Keratinocyte (primary cell): ENCODE measurements around the gene TRABD2B. TPM values are rescaled to one million over a fixed set of nuclear protein-coding genes. Genes with fewer than 3 reads are reported as not detected.
A peak's percentile ranks its signal among the peaks of the same experiment; 100 is the strongest.

Source experiments
- DNase-seq: peaks from one replicate; pipeline ENCODE4 v3.0.0-alpha.2; 2011; ENCODE audit warnings: low read depth, missing footprints, low spot score
- FAIRE-seq: peaks from 2 replicates; lab custom pipeline; 2011; peaks lifted over from hg19 to GRCh38; lab: Jason Lieb, UNC
- H2AFZ ChIP-seq: 2 replicates; pipeline ENCODE4 v1.6.0; 2012; ENCODE audit warnings: low read length, control low read depth, inconsistent platforms; ENCODE audit not compliant: control insufficient read depth
- H3K27ac ChIP-seq: 2 replicates; pipeline ENCODE4 v1.5.1; 2011; ENCODE audit warnings: low read length; ENCODE audit not compliant: control insufficient read depth, insufficient read depth
- H3K27me3 ChIP-seq: 3 replicates; pipeline ENCODE4 v1.6.0; 2011; ENCODE audit warnings: low read length; ENCODE audit not compliant: control insufficient read depth, insufficient read depth; ENCODE audit errors: extremely low read depth
- H3K36me3 ChIP-seq, 2 experiments: 2 replicates in 1 of 2; 3 replicates in 1 of 2; pipeline ENCODE4 v1.5.1; 2011; ENCODE audit warnings: low read length in 2 of 2, mild to moderate bottlenecking in 1 of 2; ENCODE audit not compliant: control insufficient read depth in 2 of 2, insufficient read depth in 2 of 2; ENCODE audit errors: extremely low read depth in 1 of 2
- H3K4me1 ChIP-seq: 3 replicates; pipeline ENCODE4 v1.5.1; 2011; ENCODE audit warnings: low read length; ENCODE audit not compliant: control insufficient read depth, insufficient read depth; ENCODE audit errors: extremely low read depth
- H3K4me2 ChIP-seq: 3 replicates; pipeline ENCODE4 v1.6.0; 2011; ENCODE audit warnings: low read depth, low read length; ENCODE audit not compliant: control insufficient read depth, insufficient read depth; ENCODE audit errors: extremely low read depth
- H3K4me3 ChIP-seq, 3 experiments: fragments of 200-600 bp in 1 of 3; sonication (generic) in 1 of 3; 2 replicates in 2 of 3; 3 replicates in 1 of 3; pipeline ENCODE4 v1.5.1; 2011 to 2016; ENCODE audit warnings: low read length in 3 of 3, mild to moderate bottlenecking in 3 of 3, control low read depth in 2 of 3, inconsistent platforms in 1 of 3, low read depth in 1 of 3, mixed read lengths in 1 of 3, mixed run types in 1 of 3, moderate library complexity in 1 of 3; ENCODE audit not compliant: control insufficient read depth in 2 of 3, insufficient read depth in 2 of 3; ENCODE audit errors: extremely low read depth in 1 of 3
- H3K79me2 ChIP-seq: 2 replicates; pipeline ENCODE4 v1.6.0; 2012; ENCODE audit warnings: low read length; ENCODE audit not compliant: control insufficient read depth, insufficient read depth
- H3K9ac ChIP-seq: 3 replicates; pipeline ENCODE4 v1.6.0; 2011; ENCODE audit warnings: low read length; ENCODE audit not compliant: control insufficient read depth, insufficient read depth; ENCODE audit errors: extremely low read depth
- H3K9me1 ChIP-seq: 3 replicates; pipeline ENCODE4 v1.6.0; 2011; ENCODE audit warnings: low read length; ENCODE audit not compliant: control insufficient read depth, insufficient read depth; ENCODE audit errors: extremely low read depth
- H3K9me3 ChIP-seq: 2 replicates; pipeline ENCODE4 v1.5.1; 2012; ENCODE audit warnings: low read depth, low read length; ENCODE audit not compliant: control insufficient read depth
- H4K20me1 ChIP-seq: 3 replicates; pipeline ENCODE4 v1.6.0; 2011; ENCODE audit warnings: low read length; ENCODE audit not compliant: control insufficient read depth, insufficient read depth; ENCODE audit errors: extremely low read depth
- CTCF ChIP-seq, 3 experiments: IDR thresholded peaks in 1 of 3; conservative IDR thresholded peaks in 1 of 3; optimal IDR thresholded peaks in 1 of 3; 2 replicates in 2 of 3; 3 replicates in 1 of 3; pipeline versions ENCODE3 to v1.5.1; 2011; ENCODE audit warnings: low read length in 3 of 3, mild to moderate bottlenecking in 3 of 3, moderate library complexity in 2 of 3, control low read depth in 1 of 3, inconsistent platforms in 1 of 3; ENCODE audit not compliant: insufficient read depth in 2 of 3; ENCODE audit errors: extremely low read depth in 1 of 3
- EZH2 ChIP-seq: IDR thresholded peaks from one replicate; pipeline ENCODE4 v1.6.1; 2012; ENCODE audit warnings: inconsistent platforms, mild to moderate bottlenecking, low read length, moderate library complexity
- dilution Hi-C: fragments of 300-500 bp; cut with MboI; formaldehyde crosslinking; loops from one replicate; pipeline ENCODE4 v1.7.0; 2020; ENCODE audit warnings: low sequenced_read_pairs; ENCODE audit not compliant: extremely low pct_ligation_motif_present
- polyA plus RNA-seq, 5 experiments: library from polyadenylated mRNA; depleted of rRNA in 3 of 5; stranded (reverse) in 3 of 5; stranded (forward) in 1 of 5; unstranded in 1 of 5; fragments of >200 nt; gene quantifications; 1 replicate in 1 of 5; 2 replicates in 3 of 5; 3 replicates in 1 of 5; pipeline versions ENCODE4 v1.2.1 to v1.2.3, GENCODE V29; 2011 to 2012; ENCODE audit warnings: missing spikeins in 2 of 5, low read depth in 1 of 5, low replicate concordance in 1 of 5

Gene TRABD2B
- polyA plus RNA-seq, 1 donor (not counting 4 experiments of a cell fraction or from before 2014, with no cell fraction given): 0.13 TPM

- Histone ChIP-seq H3K27me3 (no peaks in the 10 kb centered on the region), H3K9me1 (no peaks in the 10 kb centered on the region), H3K27ac (no peak overlapping the region), H2AFZ (no peak overlapping the region), H4K20me1 (no peaks in the 10 kb centered on the region), H3K4me1 (peaks cover 14% of the 10 kb centered on the region), H3K4me3 (no peak overlapping the region), H3K9ac (no peak overlapping the region), H3K36me3 (no peaks in the 10 kb centered on the region), H3K4me2 (no peak overlapping the region), H3K9me3 (no peaks in the 10 kb centered on the region), H3K79me2 (no peaks in the 10 kb centered on the region)
- DNase-seq (no peak), FAIRE-seq (no peak)
- dilution Hi-C loops: no loop called here
- no peak for TF ChIP-seq EZH2
- TF ChIP-seq CTCF (optimal IDR thresholded peaks at IDR 0.05 in 1 of 3, IDR thresholded peaks at IDR 0.05 in 1 of 3, conservative IDR thresholded peaks at IDR 0.05 in 1 of 3; ENCODE audit: extremely low read depth in 1 of 3, insufficient read depth in 2 of 3, low read length in 3 of 3): no peak
Measured at GRCh38 chr1:47944561-47944960, 52.6 kb downstream of the TRABD2B start.

GRCh38 chr1:47942240-47942629 is 55.0 kb downstream of the TRABD2B start:
- no peaks in the 10 kb centered on the region for H4K20me1 ChIP-seq
- H3K9me1 ChIP-seq: no peaks in the 10 kb centered on the region
- no peak overlapping the region for H3K27ac ChIP-seq
- no peak overlapping the region for H3K4me3 ChIP-seq
- no peak for FAIRE-seq
- peak overlapping the region; percentile 31 for H3K4me2 ChIP-seq
- dilution Hi-C loops: no loop called here
- no peaks in the 10 kb centered on the region for H3K9me3 ChIP-seq
- peaks cover 14% of the 10 kb centered on the region for H3K4me1 ChIP-seq
- no peak overlapping the region for H3K9ac ChIP-seq
- H3K36me3 ChIP-seq: no peaks in the 10 kb centered on the region
- no peak for DNase-seq
- H3K27me3 ChIP-seq: no peaks in the 10 kb centered on the region
- no peaks in the 10 kb centered on the region for H3K79me2 ChIP-seq
- TF ChIP-seq EZH2 (no peak), CTCF (optimal IDR thresholded peaks at IDR 0.05 in 1 of 3, IDR thresholded peaks at IDR 0.05 in 1 of 3, conservative IDR thresholded peaks at IDR 0.05 in 1 of 3; ENCODE audit: extremely low read depth in 1 of 3, insufficient read depth in 2 of 3, low read length in 3 of 3) (no peak)
- H2AFZ ChIP-seq: no peak overlapping the region
